HG03097 (cell line): ENCODE data around the gene OR2K2.
"Not testable (repeated sequence)": the region's sequence is repeated elsewhere in the genome, so short reads cannot be mapped to it uniquely, and the experiment has no call there.

Experiments used
- ATAC-seq: cut with Tn5 transposase; IDR thresholded peaks from one replicate; pipeline ENCODE4 v1.9.1; 2021; ENCODE audit not compliant: unreplicated experiment, low FRiP score

The OR2K2 gene

DNA sequence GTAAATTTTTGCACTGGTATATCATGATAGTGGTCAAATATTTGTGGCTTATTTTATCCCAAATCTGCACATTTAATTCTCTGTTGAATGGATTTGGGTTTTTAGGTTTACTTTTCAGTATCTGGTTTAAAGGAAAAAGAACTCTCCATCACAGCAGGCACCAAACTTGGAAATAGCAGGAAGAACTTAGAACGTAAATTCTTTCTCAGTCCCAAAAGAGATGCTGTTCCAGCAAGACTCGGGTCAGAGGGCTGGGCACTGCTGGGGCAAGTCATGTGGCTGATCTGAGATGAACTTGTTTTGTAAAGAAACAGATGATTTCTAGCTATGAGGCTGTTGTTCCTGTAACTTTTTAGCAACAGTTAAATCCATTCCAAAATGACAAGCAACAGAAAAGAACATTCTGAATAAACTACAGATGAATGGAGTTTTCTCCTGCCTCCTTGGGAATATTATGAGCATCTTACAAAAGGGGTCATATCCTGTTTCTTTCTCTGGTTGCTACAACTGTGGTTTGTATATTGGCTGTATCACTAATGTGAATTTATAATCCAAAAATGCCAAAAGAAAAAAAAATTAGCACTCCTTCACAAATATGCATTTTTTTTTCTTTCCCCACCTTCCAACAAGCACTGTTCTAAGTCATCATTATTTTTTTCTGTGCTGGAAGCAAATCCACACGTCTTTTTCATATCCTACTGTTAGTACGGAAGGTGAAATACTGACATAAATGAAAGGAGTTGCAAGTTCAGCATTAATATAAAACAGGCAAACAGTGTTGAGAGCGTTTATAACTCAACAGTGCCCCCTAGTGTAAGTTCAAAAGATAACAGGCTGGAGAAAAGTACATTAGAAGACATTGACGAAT is 31.1 kb downstream of the OR2K2 start:
- ATAC-seq, result no peak

DNA sequence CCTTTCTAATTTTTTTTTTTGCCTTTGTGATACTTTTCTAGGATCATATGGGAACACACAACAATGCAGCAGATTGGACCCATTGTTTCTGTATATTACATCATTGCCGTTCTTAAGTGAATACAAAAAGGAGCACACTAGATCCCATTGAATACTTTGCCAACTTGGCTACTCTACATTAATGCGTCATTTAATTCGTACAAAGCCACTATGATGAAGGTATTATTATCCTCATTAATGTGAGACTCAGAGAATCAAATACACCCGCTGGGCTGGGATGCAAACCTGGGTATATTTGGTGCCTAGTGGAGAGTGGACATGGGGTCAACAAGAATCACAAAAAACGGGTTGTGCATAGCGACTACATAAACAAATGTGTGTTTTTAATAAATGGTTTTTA is 31.9 kb downstream of the OR2K2 start:
- ATAC-seq, result no peak

DNA sequence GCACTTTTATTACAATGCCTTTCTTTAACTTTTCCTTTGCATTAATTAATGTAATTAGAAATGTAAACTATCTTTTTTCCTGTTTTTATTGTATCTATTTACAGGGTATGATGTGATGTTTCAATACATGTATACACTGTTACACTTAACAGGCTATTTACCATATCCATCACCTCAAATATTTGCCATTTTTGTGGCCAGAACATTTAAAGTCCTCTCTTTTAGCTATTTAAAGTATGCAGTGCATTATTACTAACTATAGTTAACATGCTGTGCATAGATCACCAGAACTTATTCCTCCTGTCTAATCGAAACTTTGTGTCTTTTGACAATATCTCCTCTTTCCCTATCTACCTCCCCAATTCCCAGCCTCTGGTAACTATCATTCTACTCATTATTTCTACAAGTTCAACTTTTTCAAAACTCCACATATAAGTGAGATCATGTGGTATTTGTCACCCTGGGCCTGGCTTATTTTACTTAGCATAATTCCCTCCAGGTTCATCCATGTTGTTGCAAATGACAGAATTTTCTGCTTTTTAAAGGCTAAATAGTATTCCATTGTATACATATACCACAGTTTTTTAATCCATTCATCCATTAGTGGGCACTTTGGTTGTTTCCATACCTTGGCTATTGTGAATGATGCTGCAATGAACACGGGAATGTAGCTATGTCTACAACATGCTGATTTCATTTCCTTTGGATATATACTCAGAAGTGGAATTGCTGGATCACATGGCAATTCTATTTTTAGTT is 32.8 kb downstream of the OR2K2 start:
- ATAC-seq, result no peak

DNA sequence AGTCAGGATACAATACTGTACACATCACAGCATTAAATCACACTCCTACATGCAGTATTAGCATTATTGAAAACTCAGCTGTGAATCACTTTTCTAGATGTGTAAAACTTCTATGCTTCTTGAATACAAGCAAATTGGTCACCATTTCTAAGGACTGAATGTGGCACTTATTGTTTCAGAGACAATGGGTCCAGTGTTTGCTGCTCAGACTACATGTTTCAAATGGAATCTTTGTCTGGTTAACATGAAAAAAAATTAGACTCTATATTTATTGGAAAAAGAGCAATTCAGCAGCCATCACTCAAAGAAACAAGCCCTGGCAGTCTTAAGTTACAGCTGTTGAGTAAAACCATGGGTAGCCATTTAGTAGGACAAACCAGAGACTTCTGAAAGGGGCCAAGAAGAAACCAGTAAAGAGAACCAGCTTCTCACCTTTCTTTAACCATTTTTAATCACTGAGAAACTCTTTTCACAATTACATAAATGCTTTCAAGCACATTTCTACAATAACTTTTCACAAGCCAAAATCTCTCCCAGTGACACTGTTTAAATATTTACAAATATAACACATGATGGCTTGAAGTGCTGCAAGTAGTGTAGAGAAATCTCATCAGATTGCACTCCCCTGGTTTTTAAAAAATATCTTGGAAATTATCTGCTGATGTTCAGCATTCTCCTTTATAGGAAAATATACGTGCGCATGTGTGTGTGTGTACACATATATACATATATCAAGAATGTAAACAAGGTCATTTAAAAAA is 35.2 kb downstream of the OR2K2 start:
- no peak for ATAC-seq

DNA sequence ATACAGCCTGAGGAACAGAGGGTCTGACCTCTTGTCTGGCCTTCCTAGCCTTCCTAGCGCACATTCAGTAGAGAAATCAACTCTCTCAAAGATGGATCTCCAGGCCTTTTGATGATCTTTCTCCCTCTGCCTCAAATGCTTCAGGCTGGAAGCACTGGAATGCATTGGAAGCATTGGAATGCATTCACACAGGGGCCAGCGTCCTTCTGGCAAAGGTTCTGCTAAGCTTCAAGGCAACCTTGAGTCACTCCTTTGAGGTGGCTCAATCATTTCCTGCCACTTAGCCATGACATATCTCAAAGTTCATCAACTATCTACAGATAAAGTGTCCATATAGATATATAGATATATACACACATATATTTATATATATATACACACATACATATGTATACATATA is 42.9 kb downstream of the OR2K2 start:
- no peak for ATAC-seq

DNA sequence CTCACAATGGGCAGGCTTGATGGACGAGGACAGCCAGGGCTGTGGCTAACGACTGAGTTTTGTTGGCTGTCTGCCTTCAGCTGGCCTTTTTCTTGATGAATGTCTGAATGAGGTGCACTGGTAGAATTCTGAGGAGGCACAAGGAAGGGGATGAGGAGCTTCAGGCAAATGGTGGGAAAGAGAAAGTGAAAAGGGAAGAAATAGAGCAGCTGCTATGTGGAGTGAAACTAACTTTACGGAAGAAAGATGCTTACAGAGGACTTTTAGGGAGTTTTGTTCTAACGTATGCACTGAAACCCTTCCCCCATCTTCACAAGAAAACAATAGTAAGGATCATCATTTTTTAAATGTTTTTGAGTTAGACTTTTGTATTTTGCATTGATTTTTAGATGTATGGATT is 45.3 kb downstream of the OR2K2 start:
- ATAC-seq, result no peak

DNA sequence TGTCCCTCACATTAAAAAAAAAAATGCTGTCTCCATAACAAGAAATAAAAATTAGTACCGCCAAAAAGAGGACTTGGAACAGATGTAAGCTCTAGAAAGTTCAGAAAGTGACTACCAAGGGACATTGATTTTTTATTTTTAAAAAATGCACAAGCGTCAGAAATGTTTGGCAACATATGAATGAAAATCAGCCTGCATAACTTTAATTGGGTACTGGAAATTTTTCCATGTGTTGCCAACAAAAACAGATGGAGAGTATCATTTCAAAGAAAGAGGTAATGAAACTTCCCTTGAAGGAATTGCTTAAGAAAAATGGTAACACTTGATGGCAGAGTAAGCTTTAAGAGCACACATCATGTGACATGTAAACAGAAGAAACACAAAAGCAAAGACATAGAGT is 47.2 kb downstream of the OR2K2 start:
- no peak for ATAC-seq

DNA sequence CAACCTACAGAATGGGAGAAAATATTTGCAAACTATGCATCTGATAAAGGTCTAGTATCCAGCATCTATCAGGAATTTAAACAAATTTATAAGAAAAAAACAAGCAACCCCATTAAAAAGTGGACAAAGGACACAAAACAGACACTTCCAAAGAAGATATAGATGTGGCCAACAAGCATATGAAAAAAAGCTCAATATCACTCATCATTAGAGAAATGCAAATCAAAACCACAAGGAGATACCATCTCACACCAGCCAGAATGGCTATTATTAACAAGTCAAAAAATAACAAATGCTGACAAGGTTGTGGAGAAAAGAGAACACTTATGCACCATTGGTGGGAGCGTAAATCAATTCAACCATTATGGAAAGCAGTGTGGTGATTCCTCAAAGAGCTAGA is 49.2 kb downstream of the OR2K2 start:
- not testable (repeated sequence) for ATAC-seq
